Subcutaneous abdominal adipose tissue (tissue), 5 donors: ENCODE results near the gene LGALS7.
"Not testable (repeated sequence)": the region's sequence is repeated elsewhere in the genome, so short reads cannot be mapped to it uniquely, and the experiment has no call there.

Source experiments
- H3K27ac ChIP-seq: one replicate; pipeline ENCODE4 v1.7.0; 2013; ENCODE audit warnings: low read depth, mild to moderate bottlenecking, inconsistent platforms, low read length, moderate library complexity
- H3K27me3 ChIP-seq, 5 donors: one replicate each; pipeline ENCODE4 v1.7.0; 2013; ENCODE audit warnings: low read length in 5 of 5, inconsistent platforms in 1 of 5; ENCODE audit not compliant: control insufficient read depth in 5 of 5, insufficient read depth in 4 of 5
- H3K36me3 ChIP-seq, 5 donors: one replicate each; pipeline ENCODE4 v1.7.0; 2013; ENCODE audit warnings: low read length in 5 of 5; ENCODE audit not compliant: control insufficient read depth in 5 of 5, insufficient read depth in 5 of 5
- H3K4me1 ChIP-seq, 5 donors: one replicate each; pipeline ENCODE4 v1.7.0; 2013; ENCODE audit warnings: low read length in 5 of 5, mild to moderate bottlenecking in 3 of 5, moderate library complexity in 1 of 5; ENCODE audit not compliant: control insufficient read depth in 5 of 5, insufficient read depth in 5 of 5
- H3K4me3 ChIP-seq, 5 donors: one replicate each; pipeline ENCODE4 v1.7.0; 2013; ENCODE audit warnings: low read length in 5 of 5, low read depth in 1 of 5
- H3K9ac ChIP-seq, 5 donors: one replicate each; pipeline ENCODE4 v1.7.0; 2013; ENCODE audit warnings: low read length in 5 of 5, mild to moderate bottlenecking in 4 of 5, moderate library complexity in 3 of 5
- H3K9me3 ChIP-seq, 5 donors: one replicate each; pipeline ENCODE4 v1.7.0; 2013; ENCODE audit warnings: low read length in 5 of 5; ENCODE audit not compliant: control insufficient read depth in 5 of 5
- donor health status: healthy.
- donor health status: healthy.
- donor health status: healthy.
- donor health status: healthy.
- donor health status: healthy.

The LGALS7 gene

GRCh38 chr19:38760805-38761517 lies 12.4 kb downstream of the LGALS7 start:
- not testable (repeated sequence) for H3K9ac ChIP-seq, H3K27me3 ChIP-seq, H3K9me3 ChIP-seq, H3K27ac ChIP-seq, H3K36me3 ChIP-seq, H3K4me1 ChIP-seq, H3K4me3 ChIP-seq

- Histone ChIP-seq H3K27me3 (no peaks in the 10 kb centered on the region), H3K4me1 (no peaks in the 10 kb centered on the region), H3K36me3 (no peaks in the 10 kb centered on the region), H3K4me3 (no peak overlapping the region), H3K27ac (no peak overlapping the region), H3K9ac (no peak overlapping the region), H3K9me3 (no peaks in the 10 kb centered on the region)
Measured at GRCh38 chr19:38759590-38760003, 13.7 kb downstream of the LGALS7 start.

GRCh38 chr19:38754196-38754595 lies 19.1 kb downstream of the LGALS7 start:
- H3K27me3 ChIP-seq, H3K27ac ChIP-seq, H3K4me3 ChIP-seq, H3K9ac ChIP-seq, H3K36me3 ChIP-seq, H3K4me1 ChIP-seq, H3K9me3 ChIP-seq: not testable (repeated sequence)

GRCh38 chr19:38753783-38754182 lies 19.5 kb downstream of the LGALS7 start:
- H3K4me3 ChIP-seq, H3K9ac ChIP-seq, H3K27ac ChIP-seq, H3K4me1 ChIP-seq, H3K27me3 ChIP-seq, H3K9me3 ChIP-seq, H3K36me3 ChIP-seq: not testable (repeated sequence)

GRCh38 chr19:38745316-38745715 lies 28.0 kb downstream of the LGALS7 start:
- Histone ChIP-seq H3K27ac (no peak overlapping the region), H3K36me3 (no peaks in the 10 kb centered on the region), H3K9me3 (no peaks in the 10 kb centered on the region), H3K27me3 (no peaks in the 10 kb centered on the region), H3K9ac (no peak overlapping the region), H3K4me3 (no peak overlapping the region), H3K4me1 (no peaks in the 10 kb centered on the region)

- H3K9me3 ChIP-seq, result no peaks in the 10 kb centered on the region
- H3K9ac ChIP-seq, result no peak overlapping the region
- H3K4me3 ChIP-seq, result no peak overlapping the region
- H3K4me1 ChIP-seq, result no peaks in the 10 kb centered on the region
- H3K27ac ChIP-seq, result no peak overlapping the region
- no peaks in the 10 kb centered on the region for H3K36me3 ChIP-seq
- no peaks in the 10 kb centered on the region for H3K27me3 ChIP-seq
Measured at GRCh38 chr19:38744874-38745273, 28.4 kb downstream of the LGALS7 start.

GRCh38 chr19:38744298-38744681 lies 29.0 kb downstream of the LGALS7 start, which contains the start of gene CAPN12:
CAPN12 (minus strand) TSS chr19:38744474; CDS start chr19:38744165, 309 bp downstream.
- H3K27ac ChIP-seq, result no peak within 1 kb of the TSS
- no peaks in the 10 kb centered on the region for H3K9me3 ChIP-seq
- H3K27me3 ChIP-seq, result no peaks in the 10 kb centered on the region
- no peak within 1 kb of the TSS for H3K4me3 ChIP-seq
- H3K36me3 ChIP-seq, result no peaks in the 10 kb centered on the region
- H3K9ac ChIP-seq, result no peak within 1 kb of the TSS
- no peaks in the 10 kb centered on the region for H3K4me1 ChIP-seq

GRCh38 chr19:38743394-38744297 lies 29.7 kb downstream of the LGALS7 start:
- H3K9me3 ChIP-seq, result no peaks in the 10 kb centered on the region
- no peak overlapping the region for H3K4me3 ChIP-seq
- no peak overlapping the region for H3K9ac ChIP-seq
- no peaks in the 10 kb centered on the region for H3K4me1 ChIP-seq
- no peak overlapping the region for H3K27ac ChIP-seq
- no peaks in the 10 kb centered on the region for H3K36me3 ChIP-seq
- no peaks in the 10 kb centered on the region for H3K27me3 ChIP-seq

- H3K9me3 ChIP-seq, result no peaks in the 10 kb centered on the region
- no peaks in the 10 kb centered on the region for H3K36me3 ChIP-seq
- H3K4me3 ChIP-seq, result no peak overlapping the region
- H3K27me3 ChIP-seq, result no peaks in the 10 kb centered on the region
- H3K27ac ChIP-seq, result no peak overlapping the region
- H3K4me1 ChIP-seq, result no peaks in the 10 kb centered on the region
- H3K9ac ChIP-seq, result no peak overlapping the region
Measured at GRCh38 chr19:38742906-38743305, 30.4 kb downstream of the LGALS7 start.

- Histone ChIP-seq H3K36me3 (no peaks in the 10 kb centered on the region), H3K27me3 (no peaks in the 10 kb centered on the region), H3K9me3 (no peaks in the 10 kb centered on the region), H3K4me3 (no peak overlapping the region), H3K9ac (no peak overlapping the region), H3K4me1 (no peaks in the 10 kb centered on the region), H3K27ac (no peak overlapping the region)
Measured at GRCh38 chr19:38742296-38742695, 31.0 kb downstream of the LGALS7 start.
